ENCODE measurements around the gene CBX8.

Gene CBX8

DNA sequence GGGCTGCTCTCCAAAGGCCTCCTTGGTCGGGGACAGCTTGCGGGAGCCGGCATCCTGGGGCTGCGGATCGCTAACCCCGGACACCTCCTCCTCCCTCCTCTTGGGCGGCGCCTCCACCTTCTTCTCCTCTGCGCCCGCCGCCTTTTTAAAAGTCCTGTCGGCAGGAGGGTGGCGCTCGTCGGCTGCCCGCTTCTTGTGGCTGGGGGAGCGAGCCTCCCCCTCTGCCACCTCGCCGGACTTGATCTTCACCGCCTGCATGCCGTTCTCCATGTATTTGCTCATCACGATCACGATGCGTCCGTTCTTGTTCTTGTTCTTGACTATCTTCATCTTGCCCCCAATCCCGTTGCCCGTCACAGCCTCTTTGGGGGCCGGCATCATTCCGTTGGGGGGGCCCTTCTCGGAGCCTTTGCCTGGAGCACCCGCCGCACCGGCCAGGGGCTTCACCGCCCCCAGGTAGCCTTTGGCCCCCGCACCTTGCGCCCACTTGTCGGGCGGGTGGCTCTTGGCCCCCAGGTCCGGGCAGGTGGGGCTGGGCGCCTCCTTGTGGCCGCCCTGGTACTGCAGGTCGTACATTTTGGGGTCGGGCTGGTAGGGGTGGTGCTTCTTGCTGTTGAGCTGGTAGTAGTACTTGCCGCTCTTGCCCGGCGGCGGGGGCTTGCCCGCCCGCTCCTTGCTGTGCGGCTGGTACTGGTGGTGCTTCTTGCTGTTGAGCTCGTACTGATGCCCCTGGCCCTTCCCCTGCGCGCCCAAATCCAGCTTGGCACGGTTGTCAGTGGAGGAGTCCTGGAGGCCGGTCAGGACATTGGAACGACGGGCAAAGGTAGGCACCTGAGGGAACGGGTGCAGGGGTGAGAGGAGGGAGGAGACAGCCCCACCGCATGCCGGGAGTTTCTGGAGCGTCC, 37.9 kb upstream of the CBX8 start:
- no peak for DNase-seq

DNA sequence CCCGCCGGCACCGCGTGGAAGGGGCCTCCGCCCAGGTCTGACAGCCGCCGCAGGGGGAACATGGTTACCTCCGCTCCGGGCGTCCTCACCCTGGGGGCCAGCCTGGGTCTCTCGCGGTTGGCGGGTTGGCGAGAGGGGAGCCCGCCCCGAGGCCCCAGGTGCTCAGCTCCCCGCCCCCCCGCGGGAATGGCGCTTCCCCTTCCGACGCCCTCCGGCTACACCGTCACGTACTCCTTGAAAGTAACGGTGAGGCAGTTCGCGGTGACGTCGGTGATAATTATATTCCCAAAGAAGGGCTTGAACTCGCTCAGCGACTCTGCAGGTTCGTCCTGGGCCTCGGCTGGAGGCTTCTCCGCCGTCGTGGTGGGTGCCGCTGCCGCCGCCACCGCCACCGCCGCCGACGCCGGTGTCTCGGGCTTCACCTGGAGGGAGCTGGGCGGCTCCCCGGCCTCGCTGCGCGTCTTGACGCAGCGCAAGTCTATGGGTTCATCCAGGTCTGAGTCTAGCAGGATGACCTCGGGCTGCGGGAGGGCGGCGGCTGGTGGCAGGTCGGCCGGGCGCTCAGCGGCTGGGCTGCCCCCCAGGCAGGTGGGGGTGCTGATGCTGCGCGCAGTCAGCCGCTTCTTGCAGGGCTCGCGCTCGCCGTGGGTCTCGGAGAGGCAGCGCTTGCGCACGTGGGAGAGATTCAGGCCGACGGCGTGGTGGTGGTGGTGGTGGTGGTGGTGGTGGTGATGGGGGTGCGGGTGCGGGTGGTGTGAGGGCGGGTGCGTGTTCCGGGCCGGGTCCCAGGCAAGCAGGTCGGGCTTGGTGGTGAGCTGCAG, 37.1 kb upstream of the CBX8 start:
- no peak for DNase-seq

DNA sequence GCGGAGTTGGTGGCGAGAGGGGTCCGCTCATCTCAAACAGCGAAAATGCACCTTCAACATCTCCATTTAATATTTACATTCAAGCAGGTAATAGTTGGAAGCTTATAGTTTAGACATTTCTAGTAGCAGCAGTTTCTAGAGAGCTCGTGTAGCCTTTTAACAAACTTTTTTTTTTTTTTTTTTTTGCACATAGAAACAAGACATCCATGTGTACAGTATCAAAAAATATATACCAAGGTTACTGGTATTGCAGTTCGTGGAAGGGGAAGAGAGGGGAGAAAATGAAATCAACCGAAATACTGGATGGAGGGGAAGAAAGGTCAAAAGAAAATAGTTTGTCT, 36.2 kb upstream of the CBX8 start:
- DNase-seq: no peak

DNA sequence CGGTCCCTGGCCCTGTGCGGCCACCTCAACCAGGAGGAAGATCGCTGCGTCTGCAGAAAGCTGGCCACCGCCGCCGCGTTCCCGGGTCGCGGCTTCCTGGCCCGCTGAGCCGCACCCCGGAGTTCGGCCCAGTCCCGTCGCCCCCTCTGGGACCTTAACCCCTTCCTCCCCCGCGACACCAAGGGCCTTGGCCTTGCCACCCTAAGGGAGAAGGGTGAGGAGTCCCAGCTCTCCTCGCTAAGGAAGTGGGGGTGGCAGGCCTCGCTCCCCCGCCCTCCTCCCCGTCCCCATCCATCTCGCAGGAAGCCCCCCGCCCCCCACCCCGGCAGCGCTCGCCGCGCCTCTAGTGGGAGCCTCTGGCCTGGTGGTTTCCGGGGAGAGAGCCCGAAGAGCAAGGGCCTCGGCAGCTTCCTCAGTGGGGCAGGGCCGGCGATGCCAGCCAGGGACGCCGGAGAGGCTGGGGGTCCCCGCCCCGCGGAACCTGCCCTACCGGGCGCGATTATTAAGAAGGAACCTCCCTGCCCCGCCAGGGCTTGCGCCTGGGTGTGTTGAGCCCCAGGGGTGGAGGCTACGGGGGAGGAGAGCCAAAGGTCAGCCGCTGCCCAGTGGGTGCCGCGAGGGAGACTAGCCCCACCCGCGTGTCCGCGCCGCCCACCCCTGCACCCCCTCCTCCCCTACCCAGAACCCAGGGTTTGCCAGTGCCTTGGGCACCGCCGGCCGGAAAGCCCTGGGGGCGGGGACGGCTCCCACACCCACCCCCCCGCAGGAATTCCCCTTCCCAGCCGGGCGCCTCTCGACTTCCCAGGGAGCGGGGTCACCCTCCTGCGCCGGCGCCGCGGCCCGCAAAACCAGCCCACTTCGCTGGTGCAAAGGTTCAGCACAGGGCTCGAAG, 35.6 kb upstream of the CBX8 start:
- DNase-seq: no peak

DNA sequence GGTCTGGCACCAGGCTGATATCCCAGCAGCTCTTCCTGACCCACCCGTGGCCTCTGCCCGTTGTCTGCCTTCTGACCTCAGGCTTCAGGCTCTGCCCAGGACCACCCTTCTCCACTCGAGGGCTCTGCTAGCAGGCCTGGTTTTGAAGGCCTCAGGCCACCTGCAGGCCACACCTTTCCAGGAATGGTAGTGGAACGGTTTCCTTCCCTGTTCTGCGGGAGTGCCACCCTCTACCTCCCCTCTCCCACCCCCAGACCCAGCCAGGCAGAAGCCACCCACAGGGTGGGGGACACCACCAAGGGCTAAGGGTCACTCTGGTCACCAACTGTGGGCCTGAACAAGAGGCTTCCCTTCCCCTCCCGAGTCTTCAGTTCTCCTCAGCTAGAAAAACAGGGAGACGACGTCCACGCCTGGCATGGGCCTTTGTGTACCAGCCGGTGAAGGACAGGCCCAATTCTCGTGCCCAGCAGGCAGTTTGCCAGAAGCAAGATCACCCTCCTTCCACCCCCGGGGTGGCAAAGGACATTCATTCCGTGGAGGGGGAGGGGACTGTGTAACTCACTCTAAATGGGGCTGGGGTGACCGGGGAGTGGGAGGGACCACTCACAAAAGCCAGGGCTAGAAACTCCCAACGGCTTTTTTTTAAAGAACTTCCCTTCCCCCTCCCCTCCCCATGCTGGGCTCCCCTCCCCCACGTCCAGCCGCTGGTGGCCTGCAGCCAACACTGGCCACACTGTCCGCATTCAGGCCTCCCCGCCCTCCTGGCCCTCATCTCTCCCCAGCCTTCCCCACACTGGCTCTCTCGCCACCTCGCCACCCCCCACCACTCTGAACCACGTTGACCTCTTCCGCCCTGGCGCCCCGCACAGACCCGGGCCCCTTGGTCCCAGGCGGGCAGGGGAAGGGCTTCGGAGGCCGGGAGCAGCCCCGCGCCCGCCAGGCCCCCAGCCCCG, 34.7 kb upstream of the CBX8 start:
- DNase-seq: no peak

DNA sequence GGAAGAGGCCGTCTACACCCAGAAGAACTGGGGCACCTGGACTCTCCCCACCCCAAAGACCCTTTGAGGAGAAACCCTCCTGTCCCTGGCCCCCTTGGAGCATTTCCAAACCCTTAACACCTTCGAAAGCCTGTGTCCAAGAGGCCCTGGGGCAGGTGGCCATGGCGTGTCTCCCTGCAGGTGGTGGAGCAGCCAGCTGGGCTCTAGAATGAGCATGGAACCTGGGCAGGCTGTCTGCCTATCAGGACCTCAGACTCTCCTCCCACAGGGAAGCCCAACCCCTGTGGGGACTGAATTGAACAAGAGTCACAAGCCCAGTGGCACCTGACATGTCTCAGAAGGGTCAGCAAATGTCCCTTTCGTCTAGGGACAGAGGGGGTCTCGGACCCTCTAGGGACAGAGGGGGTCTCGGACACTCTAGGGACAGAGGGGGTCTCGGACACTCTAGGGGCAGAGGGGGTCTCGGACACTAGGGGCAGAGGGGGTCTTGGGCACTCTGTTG, 33.9 kb upstream of the CBX8 start:
- DNase-seq: no peak

DNA sequence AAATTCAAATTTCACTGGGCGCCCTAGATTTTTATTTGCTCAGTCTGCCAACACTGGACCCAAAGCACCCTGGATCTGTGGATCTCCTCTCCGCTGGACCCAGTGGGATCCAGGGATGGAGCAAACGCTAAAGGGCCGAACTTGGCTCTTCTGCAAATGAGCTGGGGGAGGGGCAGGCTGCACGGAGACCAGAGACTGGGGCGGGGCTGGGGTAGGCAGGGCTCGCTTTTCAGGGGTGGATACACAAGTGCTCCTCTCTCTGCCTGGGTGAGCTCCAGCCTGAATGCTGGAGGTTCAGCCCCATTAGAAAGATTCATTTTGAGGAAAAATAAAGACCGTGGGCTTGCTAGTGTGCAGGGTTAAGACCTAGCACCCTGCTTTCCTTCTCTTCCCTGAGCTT, 33.4 kb upstream of the CBX8 start:
- DNase-seq: no peak

DNA sequence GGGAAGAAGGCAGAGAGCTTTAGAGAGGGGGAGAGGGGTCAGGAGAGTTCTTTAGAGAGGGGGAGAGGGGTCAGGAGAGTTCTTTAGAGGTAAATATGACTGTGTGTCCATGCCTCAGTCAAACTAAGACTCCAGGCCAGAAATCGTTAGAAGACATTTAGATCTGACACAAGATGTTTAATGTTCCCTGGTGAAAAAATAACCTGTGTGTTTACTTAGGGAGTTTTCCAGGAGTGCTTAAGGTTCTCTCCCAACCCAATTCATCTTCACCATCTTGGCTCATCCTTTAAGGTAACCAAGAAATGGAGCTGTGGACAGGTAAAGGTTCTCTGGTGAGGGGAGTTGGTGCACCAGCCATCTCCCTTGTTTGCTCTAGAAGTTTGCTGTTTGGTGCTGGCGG, 32.6 kb upstream of the CBX8 start:
- no peak for DNase-seq

DNA sequence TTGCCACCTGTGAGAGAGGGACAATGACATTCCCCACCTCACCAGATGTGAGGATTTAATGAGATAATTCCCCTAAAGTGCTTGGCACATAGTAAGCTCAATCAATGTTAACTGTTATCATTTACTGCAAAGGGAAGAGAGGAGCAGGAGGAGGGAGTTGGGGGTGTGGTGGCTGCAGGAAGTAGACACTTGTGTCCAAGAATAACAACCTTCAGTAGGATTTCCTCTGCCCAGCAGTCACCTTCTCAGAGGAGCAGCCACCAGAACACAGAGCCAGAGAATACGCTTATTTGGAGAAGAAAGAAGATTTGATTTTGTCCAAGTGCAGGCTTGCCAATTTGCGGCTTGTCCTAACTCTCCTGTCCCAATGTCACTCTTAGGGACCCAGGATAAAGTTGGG, 32.1 kb upstream of the CBX8 start:
- DNase-seq: no peak

DNA sequence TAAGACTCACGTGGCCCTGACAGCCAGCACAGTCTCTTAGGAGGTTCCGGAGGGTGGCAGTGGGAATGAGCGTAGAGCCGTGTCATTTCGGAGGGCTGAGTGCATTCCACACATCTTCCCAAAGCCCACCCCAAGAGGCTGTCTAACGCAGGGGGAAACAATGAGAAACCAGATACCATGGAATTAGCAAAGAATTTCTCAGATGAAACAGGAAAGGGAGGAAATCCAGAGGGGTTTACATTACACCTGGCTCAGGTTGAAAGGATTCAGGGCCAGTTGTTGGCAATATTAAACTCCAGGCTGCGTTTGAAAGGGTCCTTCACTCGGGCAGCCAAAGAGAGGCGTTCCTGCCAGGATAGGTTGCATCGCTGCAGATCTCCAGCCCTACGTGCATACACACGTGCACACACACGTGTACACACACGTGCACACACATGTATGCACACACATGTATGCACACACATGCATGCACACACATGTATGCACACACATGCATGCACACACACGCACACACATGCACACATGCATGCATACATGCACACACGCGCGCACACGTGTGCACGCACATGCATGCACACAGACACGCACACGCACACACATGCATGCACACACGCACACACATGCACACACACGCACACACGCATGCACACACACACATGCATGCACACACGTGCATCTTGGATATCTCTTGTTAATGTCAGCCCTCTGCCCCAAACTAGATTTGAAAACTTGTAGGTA, 30.1 kb upstream of the CBX8 start:
- DNase-seq: no peak

DNA sequence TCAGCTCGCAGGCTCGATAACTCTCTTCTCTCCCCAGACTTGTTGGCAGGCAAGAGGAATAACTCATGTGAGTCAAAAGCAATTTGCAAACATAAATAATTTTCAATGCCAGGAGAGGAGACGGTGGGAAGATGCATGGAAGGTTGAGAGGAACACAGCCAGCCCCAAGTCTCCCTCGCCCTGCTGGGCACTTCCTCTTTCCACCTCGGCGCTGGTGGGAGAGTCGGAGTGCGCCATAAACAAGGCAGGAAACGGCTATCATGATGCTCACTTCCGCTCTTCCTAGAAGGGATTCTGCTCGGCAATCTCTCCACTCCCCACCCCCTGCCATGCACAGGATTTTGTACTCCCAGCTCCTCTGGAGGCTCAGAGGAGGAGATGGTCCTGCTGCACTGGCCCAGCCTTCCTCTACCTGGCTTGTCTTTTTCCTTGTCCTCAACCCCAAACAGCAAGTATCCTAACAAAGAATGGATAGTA, 29.4 kb upstream of the CBX8 start:
- DNase-seq: no peak

DNA sequence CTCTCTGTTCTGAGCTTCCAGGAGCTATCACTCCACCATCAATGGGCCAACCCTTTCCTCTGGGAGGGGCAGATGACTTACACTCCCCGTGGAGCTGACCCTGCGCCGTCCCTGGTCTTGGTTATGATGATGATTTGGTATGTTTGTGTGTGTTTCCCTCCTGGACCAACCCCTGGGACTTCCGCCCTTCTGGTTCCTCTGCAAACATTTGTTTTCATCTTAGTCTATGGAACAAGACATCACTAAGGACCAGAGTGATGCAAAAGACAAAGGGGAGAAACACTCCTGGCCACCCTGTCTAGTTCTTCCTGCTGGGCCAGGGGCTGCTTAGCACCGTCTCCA, 28.7 kb upstream of the CBX8 start:
- no peak for DNase-seq

DNA sequence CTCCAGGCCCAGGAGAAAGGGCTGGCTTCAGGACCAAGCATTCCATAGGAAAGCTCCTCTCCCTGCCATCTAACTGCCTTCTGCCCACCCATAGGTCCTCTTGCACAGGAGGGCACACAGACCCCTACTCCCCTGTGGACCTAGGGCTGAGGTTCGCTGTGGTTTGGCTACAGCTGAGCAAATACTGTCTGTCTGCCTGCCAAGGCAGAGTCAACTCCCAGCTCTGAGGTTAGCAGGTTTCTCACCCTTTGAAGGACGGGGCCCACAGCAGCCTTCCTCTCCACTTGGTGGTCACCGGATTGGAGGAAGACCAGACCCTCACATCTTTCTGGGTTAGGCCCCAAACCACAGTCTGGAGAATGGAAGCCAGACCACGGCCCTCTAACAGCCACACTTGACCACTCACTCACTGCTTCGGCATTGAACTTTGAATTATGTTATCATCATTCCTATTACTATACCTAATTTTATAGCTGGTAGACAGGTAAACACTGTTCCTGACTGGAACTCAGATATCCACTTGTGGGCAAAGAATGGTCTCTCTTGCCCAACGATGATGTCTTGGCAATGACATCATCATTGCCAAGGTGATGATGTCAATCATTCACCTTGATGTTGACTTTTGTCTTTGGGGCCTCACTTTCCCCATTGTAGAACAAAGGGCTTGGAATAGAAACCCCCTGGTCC, 28.2 kb upstream of the CBX8 start:
- no peak for DNase-seq

DNA sequence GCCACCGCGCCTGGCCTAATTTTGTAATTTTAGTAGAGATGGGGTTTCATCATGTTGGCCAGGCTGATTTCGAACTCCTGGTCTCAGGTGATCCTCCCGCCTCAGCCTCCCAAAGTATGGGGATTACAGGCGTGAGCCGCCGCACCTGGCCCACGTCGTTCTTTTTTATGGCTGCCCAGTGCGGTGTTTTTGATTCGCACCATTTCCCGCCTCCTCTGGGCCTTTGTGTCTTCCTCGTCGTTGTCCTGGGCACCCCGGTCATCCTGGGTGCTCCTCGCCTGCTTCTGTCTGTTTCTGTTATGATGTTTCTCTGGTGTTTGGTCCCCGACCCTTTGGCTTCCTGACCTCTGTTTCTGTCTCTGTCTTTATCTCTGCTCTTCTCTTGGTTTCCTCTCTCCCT, 27.4 kb upstream of the CBX8 start:
- DNase-seq: no peak

DNA sequence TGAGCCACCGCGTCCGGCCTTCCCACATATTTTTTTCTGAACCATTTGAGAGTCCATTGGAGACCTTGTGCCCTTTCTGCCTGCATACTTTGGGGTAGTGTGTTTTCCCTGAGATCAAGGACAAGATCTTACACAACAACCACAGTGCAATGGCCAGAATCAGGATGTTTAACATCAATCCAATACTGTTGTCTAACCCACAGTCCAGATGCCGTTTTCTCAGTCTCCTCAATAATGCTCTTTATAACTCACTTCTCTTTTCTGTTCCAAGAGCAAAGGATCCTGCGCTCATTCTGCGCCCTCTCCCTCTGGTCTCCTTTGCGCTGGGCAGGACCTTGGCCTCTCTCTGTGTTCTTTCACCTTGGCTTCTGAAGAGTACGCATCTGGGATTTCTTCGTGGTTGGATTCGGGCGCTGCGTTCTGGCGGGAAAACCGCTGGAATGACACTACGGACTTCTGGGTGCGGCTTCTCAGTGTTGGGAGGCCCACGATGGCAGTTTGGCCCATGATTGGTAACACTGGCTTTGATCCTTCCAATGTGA, 25.8 kb upstream of the CBX8 start:
- no peak for DNase-seq

DNA sequence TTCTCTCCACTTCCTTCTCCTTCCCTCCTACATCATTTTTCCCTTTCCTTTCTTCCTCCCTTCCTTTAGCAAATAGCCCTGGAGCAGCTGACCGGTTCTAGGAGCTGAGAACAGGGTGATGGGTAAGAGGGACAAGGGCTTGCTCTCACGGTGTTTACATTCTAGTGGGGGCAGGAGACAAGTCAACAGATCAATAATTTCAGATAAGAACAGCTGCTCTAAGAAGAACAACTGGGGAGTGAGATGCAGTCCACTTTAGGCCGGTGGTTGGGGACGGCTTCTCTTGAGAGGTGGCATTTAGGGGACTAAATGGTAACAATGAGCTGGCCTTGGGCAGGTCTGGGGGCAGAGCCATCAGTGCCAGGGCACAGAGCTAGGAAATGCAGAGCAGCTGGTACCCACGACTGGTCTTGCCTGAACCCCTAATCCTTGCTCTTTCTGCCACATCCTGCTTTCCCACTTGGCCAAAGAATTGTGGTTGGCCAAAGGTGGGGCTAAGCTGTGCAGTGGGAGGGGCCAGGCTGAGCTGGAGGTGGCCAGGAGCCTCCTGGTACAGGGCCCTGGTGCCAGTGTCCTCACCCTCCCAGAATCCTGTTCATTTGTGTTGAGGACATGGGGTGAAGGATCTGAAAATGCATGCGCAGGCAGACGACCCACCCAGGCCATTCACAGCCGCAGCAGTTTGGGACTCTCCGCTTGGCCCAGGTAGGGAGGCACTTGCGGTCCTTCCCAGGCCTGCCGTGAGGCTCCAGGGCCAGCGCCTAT, 24.6 kb upstream of the CBX8 start:
- DNase-seq: no peak

DNA sequence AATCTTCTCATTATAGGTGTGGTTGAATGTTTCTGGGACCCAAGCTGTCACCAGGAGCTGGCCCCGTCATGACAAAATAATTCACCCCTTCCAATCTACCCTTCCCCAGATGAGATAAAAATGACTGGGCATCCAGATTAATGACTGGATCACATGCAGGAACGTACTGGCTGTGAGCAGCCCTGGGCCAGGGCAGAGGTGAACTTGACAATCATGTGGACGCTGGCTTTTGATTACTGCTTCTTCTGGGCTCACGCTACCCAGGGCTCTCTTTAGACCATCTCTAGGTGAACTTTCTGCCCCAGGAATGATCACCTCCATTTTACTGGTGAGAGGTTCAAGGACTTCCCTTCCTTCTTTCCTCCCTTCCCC, 24.1 kb upstream of the CBX8 start:
- no peak for DNase-seq

DNA sequence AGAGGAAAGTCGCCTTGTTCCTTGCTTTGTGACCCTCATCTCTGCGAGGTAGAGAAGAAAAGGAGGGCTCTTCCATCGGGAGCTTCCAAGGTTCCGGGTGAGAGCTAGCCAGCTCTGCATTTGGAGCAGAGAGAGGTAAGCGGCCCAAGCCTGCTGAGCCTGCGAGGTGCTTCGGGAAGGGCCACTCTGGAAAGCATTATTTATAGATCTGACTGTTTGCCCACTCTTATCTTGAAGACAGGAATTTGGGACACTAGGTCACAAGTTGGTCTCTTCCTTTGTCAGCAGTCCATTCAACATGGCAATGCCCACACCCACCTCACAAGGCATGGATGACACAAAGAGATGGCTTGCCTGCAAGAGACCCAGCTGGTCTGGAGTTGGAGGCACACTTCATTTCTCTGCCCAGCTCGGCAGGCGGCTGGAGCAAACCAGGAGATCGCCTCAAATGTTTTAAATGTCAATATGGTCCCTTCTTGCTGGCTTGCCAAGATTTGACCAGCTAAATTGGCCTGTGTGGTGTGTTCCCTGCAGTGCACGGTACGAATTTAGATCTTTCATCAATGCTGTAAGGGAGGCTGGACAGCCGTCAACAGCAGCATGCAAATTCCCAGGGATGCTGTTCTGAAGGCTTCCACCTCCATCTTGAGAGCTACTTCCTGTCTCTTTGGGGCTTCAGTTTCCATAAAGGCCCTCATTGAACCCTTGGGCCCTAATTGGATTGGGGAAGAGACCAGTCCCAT, 22.8 kb upstream of the CBX8 start:
- DNase-seq: no peak

DNA sequence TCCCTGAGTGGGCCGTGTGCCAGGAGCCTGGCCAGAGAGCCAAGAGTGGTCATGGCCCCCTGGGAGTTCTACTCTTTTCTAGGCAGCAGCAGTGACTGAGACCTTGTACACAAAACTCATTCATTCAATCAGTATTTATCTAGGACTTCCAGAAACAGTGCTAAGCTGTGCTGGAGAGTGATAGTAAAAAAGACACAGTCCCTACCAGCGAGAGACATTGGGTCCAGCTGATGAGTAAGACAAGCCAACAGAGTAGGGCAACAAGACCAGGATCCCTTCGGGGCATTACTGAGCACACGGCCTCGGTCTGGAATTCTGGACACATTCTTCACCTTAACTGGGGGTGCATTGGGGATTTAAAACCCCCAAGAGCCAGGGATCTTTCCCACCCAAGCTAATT, 22.2 kb upstream of the CBX8 start:
- no peak for DNase-seq

All from stimulated activated CD4-positive, alpha-beta T cell treated with anti-CD3 and anti-CD28 coated beads, Interleukin-4, amount 100 ng/mL, for 1 hour (primary cell).